Hematopoietic multipotent progenitor cell treated with erythropoietin and hydrocortisone succinate and interleukin-3 and kit ligand, for 8 days (in vitro differentiated cells): ENCODE measurements around the gene ASIC2.

Experiments
- DNase-seq: peaks from one replicate; pipeline ENCODE4 v3.0.0-alpha.2; 2015

ASIC2 gene

GRCh38 chr17:33055171-33055611 lies 237.9 kb downstream of the ASIC2 start:
- no peak for DNase-seq

GRCh38 chr17:33054412-33054811 lies 238.7 kb downstream of the ASIC2 start:
- DNase-seq = no peak

- DNase-seq = no peak
Measured at GRCh38 chr17:33053676-33054075, 239.4 kb downstream of the ASIC2 start.

GRCh38 chr17:33052856-33053255 lies 240.2 kb downstream of the ASIC2 start:
- DNase-seq = no peak

GRCh38 chr17:33050611-33051140 lies 242.4 kb downstream of the ASIC2 start:
- DNase-seq = no peak

GRCh38 chr17:33049781-33050414 lies 243.2 kb downstream of the ASIC2 start:
- DNase-seq = peak; percentile 53

GRCh38 chr17:33046361-33047255 lies 246.5 kb downstream of the ASIC2 start:
- no peak for DNase-seq

GRCh38 chr17:33045216-33045615 lies 247.9 kb downstream of the ASIC2 start:
- no peak for DNase-seq

- no peak for DNase-seq
Measured at GRCh38 chr17:33044771-33045170, 248.3 kb downstream of the ASIC2 start.

GRCh38 chr17:33040461-33040860 lies 252.6 kb downstream of the ASIC2 start:
- DNase-seq = no peak

GRCh38 chr17:33039874-33040273 lies 253.2 kb downstream of the ASIC2 start:
- no peak for DNase-seq

GRCh38 chr17:33038740-33039139 lies 254.4 kb downstream of the ASIC2 start:
- peak; percentile 49 for DNase-seq

GRCh38 chr17:33033176-33033575 lies 259.9 kb downstream of the ASIC2 start:
- no peak for DNase-seq

GRCh38 chr17:33028778-33029177 lies 264.3 kb downstream of the ASIC2 start:
- DNase-seq = no peak

GRCh38 chr17:33028061-33028460 lies 265.0 kb downstream of the ASIC2 start:
- DNase-seq = no peak

- DNase-seq = no peak
Measured at GRCh38 chr17:33024688-33025486, 268.2 kb downstream of the ASIC2 start.

- DNase-seq = no peak
Measured at GRCh38 chr17:33023790-33024189, 269.3 kb downstream of the ASIC2 start.

- DNase-seq = no peak
Measured at GRCh38 chr17:33021731-33022408, 271.2 kb downstream of the ASIC2 start.

- no peak for DNase-seq
Measured at GRCh38 chr17:33019161-33019890, 273.8 kb downstream of the ASIC2 start.

- no peak for DNase-seq
Measured at GRCh38 chr17:33017366-33017765, 275.7 kb downstream of the ASIC2 start.

GRCh38 chr17:33016920-33017319 lies 276.2 kb downstream of the ASIC2 start:
- DNase-seq = no peak
